ENCODE results near the gene SEC63.
A peak's percentile ranks its signal among the peaks of the same experiment; 100 is the strongest.
"Not testable (repeated sequence)": the region's sequence is repeated elsewhere in the genome, so short reads cannot be mapped to it uniquely, and the experiment has no call there.

The SEC63 gene

GRCh38 chr6:107926697-107927544, 31.1 kb downstream of the SEC63 start:
- FAIRE-seq: not testable (repeated sequence)

GRCh38 chr6:107917451-107918375, 40.3 kb downstream of the SEC63 start:
- FAIRE-seq: peak; percentile 17

DNA sequence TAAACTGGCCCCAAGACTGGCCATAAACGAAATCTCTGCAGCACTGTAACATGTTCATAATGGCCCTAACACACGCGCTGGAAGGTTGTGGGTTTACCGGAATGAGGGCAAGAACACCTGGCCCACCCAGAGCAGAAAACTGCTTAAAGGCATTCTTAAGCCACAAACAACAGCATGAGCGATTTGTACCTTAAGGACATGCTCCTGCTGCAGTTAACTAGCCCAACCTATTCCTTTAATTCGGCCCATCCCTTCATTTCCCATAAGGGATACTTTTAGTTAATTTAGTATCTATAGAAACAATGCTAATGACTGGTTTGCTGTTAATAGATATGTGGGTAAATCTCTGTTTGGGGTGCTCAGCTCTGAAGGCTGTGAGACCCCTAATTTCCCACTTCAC, 41.0 kb downstream of the SEC63 start:
- not testable (repeated sequence) for FAIRE-seq

DNA sequence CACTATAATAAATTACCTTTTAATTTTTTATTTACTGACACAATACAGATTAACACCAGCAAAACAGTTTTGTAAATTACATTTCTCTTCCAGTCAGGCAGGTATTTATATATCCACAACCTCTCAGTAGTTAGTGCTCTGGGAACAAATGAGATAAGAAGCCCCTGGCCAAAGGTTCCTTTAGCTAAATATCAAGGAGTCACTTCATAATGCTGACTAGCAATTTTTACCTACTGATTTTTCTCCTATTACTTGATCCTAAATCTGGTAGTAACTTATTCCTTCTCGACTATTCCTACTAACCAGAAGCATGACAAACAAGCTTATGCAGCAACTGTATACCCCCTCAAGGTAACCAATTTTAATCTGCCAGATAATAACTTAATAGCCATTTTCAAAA, 46.3 kb downstream of the SEC63 start:
- FAIRE-seq: no peak

- FAIRE-seq: no peak
Observed at GRCh38 chr6:107894809-107895396, 63.1 kb downstream of the SEC63 start.

GRCh38 chr6:107890431-107890830, 67.6 kb downstream of the SEC63 start:
- FAIRE-seq: not testable (repeated sequence)

- FAIRE-seq: not testable (repeated sequence)
Observed at GRCh38 chr6:107885950-107886349, 72.1 kb downstream of the SEC63 start.

GRCh38 chr6:107879941-107880340, 78.1 kb downstream of the SEC63 start:
- FAIRE-seq: no peak

- FAIRE-seq: no peak
Observed at GRCh38 chr6:107877968-107878367, 80.0 kb downstream of the SEC63 start.

GRCh38 chr6:107871976-107872375, 86.0 kb downstream of the SEC63 start:
- FAIRE-seq: no peak

GRCh38 chr6:107871512-107871911, 86.5 kb downstream of the SEC63 start:
- FAIRE-seq: not testable (repeated sequence)

- no peak for FAIRE-seq
Observed at GRCh38 chr6:107871016-107871415, 87.0 kb downstream of the SEC63 start.

GRCh38 chr6:107870381-107870780, 87.6 kb downstream of the SEC63 start:
- FAIRE-seq: no peak

- FAIRE-seq: no peak
Observed at GRCh38 chr6:107869871-107870270, 88.1 kb downstream of the SEC63 start.

DNA sequence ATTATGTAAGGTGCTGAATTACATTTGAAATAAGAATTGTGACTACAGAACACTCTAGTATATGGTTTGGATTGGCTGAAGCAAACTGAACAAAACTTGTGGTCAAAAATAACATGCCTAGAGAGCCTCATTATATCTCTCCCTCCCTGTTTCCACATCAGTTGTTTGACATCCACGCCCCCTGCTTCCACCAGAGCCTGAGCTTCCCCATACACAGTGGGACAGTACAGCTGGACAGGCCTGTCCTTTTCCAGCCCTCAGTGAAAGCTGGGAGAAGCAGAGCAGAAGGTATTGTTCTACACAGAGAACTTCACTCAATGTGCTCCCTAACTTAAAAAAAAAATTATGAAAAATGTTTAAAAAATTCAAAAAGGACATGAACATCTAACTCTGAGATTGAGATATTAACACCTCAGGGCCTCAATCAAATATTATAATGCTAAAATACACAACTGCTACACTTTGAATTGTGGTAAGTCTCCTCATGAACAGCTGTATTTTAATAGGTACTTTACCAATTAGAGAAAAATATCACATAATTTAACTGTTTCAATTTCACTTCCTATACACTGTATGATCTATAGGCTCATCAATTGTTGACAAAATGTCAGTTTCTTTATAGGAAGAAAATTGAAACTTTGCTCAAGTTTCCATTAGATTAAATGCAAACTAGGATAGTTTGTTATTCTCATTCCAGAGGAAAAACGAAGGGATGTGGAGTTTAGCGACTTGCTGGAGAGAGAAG, 89.0 kb downstream of the SEC63 start:
- no peak for FAIRE-seq

DNA sequence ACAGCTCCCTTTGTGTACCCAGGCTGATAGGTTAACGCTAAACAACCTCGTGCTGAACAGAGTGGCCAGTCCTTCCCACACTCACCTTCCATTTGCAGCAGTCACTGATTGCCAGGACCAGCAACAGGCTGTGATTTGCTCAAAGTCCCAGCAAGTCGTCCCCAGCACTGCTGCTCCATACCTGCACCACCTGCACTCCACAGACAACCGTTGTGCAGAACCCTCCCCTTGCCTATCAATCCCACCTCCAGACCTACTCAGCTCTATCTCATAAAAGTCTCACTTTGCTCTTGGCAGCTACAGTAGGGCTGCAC, 90.7 kb downstream of the SEC63 start:
- no peak for FAIRE-seq

GRCh38 chr6:107866606-107867301, 91.3 kb downstream of the SEC63 start:
- peak; percentile 97 for FAIRE-seq

DNA sequence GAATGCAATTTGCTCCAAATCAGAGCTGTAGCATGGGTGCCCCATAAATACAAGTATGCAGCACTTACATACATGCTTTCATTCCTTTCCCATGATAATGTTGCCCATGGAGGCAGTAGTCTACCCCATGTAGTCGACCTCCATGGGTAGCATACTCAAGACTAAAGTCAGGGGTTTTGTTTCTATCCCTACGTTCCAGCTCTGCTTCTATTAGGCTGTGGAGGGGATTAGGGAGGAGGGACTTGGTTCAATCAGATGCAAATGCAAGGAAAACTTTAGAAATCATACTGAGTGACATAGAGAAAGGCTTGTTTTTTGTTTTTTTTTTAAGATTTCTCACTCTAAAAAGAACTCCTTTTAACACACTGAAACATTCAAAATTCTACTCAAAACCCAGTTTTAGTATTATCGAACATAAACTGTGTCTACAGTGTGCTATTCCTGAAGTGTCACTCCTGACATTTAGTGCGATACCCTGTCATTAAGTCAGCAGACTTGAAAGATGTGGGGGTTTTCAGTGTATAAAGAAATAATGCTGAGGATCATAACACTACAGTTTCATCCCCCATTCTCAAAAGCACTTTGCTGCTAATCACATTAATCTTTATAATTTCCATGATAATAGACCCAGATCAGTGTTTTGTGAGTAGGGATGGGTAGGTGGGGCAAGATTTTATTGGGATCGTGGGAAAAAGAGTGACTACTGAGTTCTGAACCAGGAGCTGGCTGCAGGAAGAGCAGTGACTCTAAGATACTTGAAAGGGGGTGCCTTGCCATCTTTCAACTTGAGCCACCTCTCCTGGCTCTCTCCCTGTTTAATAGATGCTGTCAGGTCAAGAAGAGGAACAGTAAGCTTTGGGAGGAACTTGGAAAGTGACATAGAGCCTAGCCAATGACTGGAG, 93.5 kb downstream of the SEC63 start:
- no peak for FAIRE-seq

- no peak for FAIRE-seq
Observed at GRCh38 chr6:107862383-107862782, 95.6 kb downstream of the SEC63 start.

GRCh38 chr6:107860963-107861362, 97.0 kb downstream of the SEC63 start:
- not testable (repeated sequence) for FAIRE-seq

DNA sequence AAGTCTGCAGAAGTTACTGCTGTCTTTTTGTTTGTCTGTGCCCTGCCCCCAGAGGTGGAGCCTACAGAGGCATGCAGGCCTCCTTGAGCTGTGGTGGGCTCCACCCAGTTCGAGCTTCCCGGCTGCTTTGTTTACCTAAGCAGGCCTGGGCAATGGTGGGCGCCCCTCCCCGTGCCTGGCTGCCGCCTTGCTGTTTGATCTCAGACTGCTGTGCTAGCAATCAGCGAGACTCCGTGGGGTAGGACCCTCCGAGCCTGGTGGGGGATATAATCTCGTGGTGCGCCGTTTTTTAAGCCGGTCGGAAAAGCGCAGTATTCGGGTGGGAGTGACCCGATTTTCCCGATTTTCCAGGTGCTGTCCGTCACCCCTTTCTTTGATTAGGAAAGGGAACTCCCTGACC, 97.9 kb downstream of the SEC63 start:
- not testable (repeated sequence) for FAIRE-seq
